Esophagus mucosa (tissue), 1 donor: ENCODE data around the gene SF3B4. TPM values are rescaled to one million over a fixed set of nuclear protein-coding genes. Genes with fewer than 3 reads are reported as not detected.
"Not testable (repeated sequence)": the region's sequence is repeated elsewhere in the genome, so short reads cannot be mapped to it uniquely, and the experiment has no call there.

Experiments used
- ATAC-seq: fragments of 200-7000 bp; cut with Tn5 transposase; one replicate; pipeline ENCODE4 v1.9.1; 2020
- total RNA-seq: library from RNA; stranded (reverse); gene quantifications from one replicate; pipeline ENCODE4 v1.2.4, GENCODE V29; 2023
- donor health status: DM: yes; HTN: yes; CAD: no.

The SF3B4 gene
- total RNA-seq, result 36.5 TPM

- peak; percentile 96 for ATAC-seq
These were observed at the start of gene SF3B4 for GRCh38 chr1:149927563-149928400. Gene SF3B4, minus strand, starts transcription at chr1:149927803. Its CDS starts 44 bp downstream, at chr1:149927759.

DNA sequence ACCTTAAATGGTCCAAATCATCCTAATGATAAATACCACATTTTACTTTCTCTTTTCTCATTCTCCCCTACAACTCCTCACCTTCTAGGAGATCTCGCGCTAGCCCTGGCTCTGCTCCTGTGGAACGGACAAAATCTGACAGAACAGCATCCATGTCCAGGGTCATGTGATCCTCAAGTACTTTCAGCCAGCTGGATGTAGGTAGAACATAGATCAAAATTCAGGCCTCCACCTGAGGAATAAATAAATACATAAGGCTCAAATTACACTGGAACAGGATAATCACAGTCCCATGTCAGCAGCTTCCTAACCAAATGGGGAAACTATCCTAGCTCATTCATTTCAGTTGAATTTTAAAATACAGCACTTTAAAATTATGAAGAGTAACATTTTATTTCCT, 49.7 kb upstream of the SF3B4 start:
- ATAC-seq, result no peak

- no peak for ATAC-seq
These were observed 44.9 kb upstream of the SF3B4 start for GRCh38 chr1:149972547-149972946.

DNA sequence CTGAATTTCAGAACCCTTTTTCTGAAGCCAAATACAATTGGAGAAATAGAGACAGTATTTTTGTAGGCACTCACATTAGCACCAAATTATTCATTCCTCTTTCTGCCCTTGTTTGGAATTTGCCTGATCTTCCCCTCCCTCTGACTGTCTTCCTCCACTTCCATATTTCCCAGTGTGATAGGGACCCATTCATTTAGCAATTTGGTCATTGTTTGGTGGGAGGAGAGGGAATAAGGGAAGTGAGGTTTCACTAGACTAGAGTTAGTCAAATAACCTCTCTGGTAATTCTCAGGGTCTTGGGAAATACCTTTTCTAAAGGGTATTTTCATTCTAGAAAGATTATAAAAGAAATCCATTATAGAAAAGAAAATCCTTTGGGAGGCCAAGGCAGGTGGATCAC, 40.0 kb upstream of the SF3B4 start:
- no peak for ATAC-seq

- ATAC-seq, result no peak
These were observed 39.4 kb upstream of the SF3B4 start for GRCh38 chr1:149967041-149967440.

- no peak for ATAC-seq
These were observed 38.8 kb upstream of the SF3B4 start for GRCh38 chr1:149966405-149966804.

- ATAC-seq, result no peak
These were observed 37.8 kb upstream of the SF3B4 start for GRCh38 chr1:149965440-149965839.

- ATAC-seq, result no peak
These were observed 35.8 kb upstream of the SF3B4 start for GRCh38 chr1:149963358-149963757.

GRCh38 chr1:149962736-149963135, 35.1 kb upstream of the SF3B4 start:
- no peak for ATAC-seq

- ATAC-seq, result peak; percentile 91
These were observed 34.5 kb upstream of the SF3B4 start for GRCh38 chr1:149962039-149962647.

DNA sequence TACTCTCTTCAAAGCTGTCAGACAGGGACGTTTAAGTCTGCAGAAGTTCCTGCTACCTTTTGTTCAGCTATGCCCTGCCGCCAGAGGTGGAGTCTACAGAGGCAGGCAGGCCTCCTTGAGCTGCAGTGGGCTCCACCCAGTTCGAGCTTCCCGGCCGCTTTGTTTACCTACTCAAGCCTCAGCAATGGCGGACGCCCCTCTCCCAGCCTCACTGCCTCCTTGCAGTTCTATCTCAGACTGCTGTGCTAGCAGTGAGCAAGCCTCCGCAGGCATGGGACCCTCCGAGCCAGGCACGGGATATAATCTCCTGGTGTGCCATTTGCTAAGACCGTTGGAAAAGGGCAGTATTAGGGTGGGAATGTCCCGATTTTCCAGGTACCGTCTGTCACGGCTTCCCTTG, 29.9 kb upstream of the SF3B4 start:
- ATAC-seq, result not testable (repeated sequence)

DNA sequence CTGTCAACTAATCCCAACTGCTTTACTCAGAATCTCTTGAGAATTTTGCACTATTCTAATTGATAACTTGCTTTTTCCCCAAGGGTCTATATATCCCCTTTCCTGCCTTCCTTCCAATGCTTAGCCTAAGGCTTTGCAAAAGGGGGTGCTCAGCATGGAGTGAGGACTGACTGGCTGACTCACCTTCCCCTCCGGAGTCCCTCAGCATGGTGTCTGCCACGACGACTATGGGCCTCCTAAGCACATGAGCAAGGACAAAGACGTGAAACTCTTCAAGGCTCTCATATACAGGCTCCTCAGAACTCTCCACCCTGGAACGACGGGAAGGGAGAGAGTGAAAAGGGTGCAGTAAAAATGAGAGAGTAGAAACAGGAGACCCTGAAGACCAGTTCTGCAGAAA, 22.3 kb upstream of the SF3B4 start:
- no peak for ATAC-seq

DNA sequence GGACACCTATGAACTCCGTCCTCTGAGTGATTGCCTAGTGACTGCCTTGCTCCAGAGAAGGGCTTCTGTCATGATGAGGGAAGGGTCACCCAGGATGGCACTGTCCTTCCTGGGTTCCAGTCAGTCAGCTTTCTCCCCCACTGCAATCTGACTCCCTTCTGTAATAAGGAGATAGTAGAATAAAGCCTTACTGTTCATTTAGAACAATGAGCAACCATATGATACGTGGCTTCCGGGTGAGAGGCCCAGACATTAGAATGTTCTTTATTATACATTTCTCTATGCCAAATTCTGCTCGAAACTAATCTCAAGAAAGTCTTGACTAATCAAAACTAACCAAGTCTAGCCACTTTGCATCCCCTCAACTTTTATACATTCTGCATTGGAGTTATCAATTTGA, 17.6 kb upstream of the SF3B4 start:
- ATAC-seq, result no peak

DNA sequence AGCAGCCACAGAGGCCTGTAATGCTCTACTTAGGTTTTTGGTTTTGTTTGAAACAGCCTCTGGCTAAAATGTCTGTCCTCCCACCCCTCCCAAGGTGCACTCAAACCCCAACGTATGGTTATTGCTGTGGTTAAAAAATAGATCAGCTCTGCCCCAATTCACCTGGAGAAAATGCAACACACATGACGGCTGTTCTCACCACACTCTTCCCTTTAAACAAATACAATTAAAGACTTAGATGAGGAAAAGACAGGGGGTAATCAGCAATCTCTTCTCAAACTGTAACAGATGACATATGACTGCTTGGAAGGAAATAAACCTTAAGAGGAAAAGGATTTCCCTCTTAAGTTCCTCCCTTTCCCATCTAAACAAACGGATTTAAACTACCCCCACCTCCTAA, 15.3 kb upstream of the SF3B4 start:
- no peak for ATAC-seq

GRCh38 chr1:149942207-149942606, 14.6 kb upstream of the SF3B4 start:
- ATAC-seq, result no peak

DNA sequence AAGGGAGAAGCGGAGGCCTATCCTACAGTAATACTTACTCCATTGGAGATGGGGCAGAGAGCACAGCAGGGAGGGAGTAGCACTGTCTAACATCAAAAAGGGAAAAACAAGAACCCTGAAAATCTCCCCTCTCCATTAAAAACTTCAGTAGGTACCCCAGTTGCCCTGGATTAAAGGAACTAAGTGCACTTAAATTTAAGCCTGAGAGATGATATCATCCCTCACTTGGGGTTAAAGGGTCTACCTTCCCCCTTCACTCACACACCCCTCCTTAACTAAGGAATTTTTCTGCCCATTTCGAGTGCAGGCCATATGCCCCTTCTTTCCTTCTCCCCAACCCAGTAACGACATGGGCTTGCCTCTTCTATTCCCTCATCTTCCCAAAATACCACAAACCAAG, 12.8 kb upstream of the SF3B4 start:
- ATAC-seq, result no peak

- ATAC-seq, result not testable (repeated sequence)
These were observed 11.0 kb upstream of the SF3B4 start for GRCh38 chr1:149938668-149939003.

GRCh38 chr1:149937759-149938158, 10.2 kb upstream of the SF3B4 start:
- ATAC-seq, result no peak

- ATAC-seq, result peak; percentile 65
These were observed 9.5 kb upstream of the SF3B4 start for GRCh38 chr1:149936992-149937705.

GRCh38 chr1:149936170-149936991, 8.8 kb upstream of the SF3B4 start, which contains the start of gene MTMR11:
Gene MTMR11, minus strand, starts transcription at chr1:149936879. Its CDS starts 232 bp downstream, at chr1:149936647.
- ATAC-seq, result peak; percentile 28

DNA sequence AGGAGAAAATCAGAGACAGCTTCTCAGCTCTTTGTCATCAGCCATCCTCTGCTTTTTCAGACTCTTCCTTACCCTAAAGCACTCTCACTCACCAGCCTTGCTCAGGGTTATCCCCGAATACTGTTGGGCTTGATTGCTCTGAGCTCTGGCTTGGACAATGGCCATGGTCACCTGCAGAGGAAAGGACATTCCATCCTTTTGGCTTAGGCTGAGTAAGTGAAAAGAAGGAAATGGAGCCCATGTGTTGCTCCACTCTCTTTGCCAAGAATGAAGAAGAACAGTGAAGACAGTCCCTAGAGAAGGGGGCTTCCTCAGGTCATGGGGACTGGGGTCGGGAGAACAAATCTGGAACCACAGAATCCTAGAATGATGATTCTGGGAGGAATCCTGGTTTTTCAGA, 6.8 kb upstream of the SF3B4 start:
- ATAC-seq, result no peak

DNA sequence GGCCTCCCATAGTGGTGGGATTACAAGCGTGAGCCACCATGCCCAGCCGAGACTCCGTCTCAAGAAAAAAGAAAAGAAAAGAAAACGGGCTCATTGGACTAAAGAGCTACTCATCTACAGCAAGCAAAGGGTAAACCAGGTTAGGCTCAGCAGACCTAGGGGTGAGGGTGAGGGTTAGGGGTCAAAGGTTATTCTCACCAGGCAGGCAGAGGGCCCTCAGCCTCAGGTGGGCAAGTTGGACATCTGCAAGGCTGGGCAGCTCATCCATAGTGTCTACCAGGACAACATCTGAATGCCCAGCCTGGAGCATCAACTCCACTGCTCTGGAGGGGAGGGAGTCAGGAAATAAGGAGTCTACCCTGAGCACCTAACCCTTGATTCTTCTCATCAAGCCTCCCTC, 5.6 kb upstream of the SF3B4 start:
- no peak for ATAC-seq

- no peak for ATAC-seq
These were observed 4.9 kb upstream of the SF3B4 start for GRCh38 chr1:149932474-149932873.
